H7 (cell line): ENCODE data around the gene HAX1. TPM values are rescaled to one million over a fixed set of nuclear protein-coding genes. Genes with fewer than 3 reads are reported as not detected.
A peak's percentile ranks its signal among the peaks of the same experiment; 100 is the strongest.
"Not testable (repeated sequence)": the region's sequence is repeated elsewhere in the genome, so short reads cannot be mapped to it uniquely, and the experiment has no call there.

Experiments used
- DNase-seq: peaks from one replicate; pipeline ENCODE4 v3.0.0; 2012
- H3K27me3 ChIP-seq: 2 replicates; pipeline ENCODE4 v1.6.0; 2011; ENCODE audit warnings: mild to moderate bottlenecking, low read length; ENCODE audit not compliant: control insufficient read depth, insufficient read depth
- H3K36me3 ChIP-seq: replicated peaks from 2 replicates; pipeline ENCODE4 v1.5.1; 2011; ENCODE audit warnings: low read length; ENCODE audit not compliant: control insufficient read depth, insufficient read depth
- H3K4me3 ChIP-seq: 2 replicates; pipeline ENCODE4 v1.5.1; 2011; ENCODE audit warnings: low read depth, mild to moderate bottlenecking, control low read depth, low read length, moderate library complexity; ENCODE audit not compliant: insufficient read depth
- total RNA-seq: library from RNA; depleted of rRNA; stranded (reverse); fragments of >200 nt; shearing (Covaris generic); gene quantifications from 2 replicates; pipeline ENCODE4 v1.2.3, GENCODE V29; 2014; rRNA removed

The HAX1 gene
- 147 and 188 TPM in 2 replicates for total RNA-seq

DNA sequence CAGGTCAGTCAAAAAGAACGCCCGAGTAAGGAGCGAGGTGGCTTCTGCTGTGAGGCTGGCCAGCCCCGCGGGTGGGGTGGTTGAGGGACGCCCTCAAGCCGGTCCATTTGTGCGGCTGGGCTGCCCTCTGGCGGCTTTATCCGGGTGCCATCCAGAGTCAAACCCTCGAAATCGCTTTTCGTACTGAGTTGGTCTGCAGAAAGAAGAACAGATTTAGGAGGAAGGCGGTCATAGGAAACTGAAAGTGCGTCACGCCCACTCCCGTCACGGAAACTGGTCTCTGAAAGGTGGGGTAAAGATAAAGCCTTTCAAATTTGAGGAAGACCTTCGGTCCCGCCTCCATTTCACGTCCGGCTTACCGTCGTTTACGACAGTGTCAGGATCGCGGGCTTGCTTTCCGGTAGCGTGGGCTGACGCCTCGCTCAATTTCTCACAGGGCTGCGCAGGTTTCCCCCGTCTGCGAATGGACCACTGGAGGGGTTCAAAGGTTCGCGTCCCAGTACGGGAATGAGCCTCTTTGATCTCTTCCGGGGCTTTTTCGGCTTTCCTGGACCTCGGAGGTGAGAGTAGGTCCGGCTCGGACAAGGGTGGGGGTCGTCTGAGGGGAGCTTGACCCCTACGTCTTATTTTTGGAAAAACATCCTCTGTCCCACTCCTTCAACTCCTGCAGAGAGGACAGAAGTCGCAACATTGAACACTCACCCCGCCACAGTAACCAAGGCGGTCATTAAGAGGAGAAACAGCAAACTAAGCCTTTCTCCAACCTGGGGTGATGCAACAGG is at the start of gene HAX1:
Gene HAX1 (plus strand): TSS at position 413 of the 782 bp plus-strand sequence. CDS start 95 bp downstream, at position 508.
- Histone ChIP-seq H3K4me3 (peak within 1 kb of the TSS; percentile 83), H3K27me3 (no peaks in the 10 kb centered on the region), H3K36me3 (peaks cover 15% of the 10 kb centered on the region)
- DNase-seq, result peak; percentile 90

DNA sequence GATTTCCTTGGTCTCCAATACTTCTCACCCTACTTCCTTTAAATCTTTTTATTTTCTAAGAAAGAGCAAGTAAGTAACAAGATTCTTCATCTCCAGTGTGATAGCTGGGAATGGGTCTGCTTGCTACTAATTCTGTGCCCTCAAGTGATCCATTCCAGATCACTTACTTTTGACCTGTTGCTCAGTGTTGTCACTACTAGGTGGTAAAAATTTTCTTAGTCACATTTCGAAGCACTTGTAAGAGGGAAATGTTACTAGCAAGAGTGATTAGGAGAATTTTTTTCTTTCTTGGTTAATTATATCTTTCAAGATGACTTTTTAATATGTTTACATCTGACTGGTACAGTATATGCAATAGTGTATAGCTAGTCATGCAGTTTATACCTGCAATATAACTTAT is 49.5 kb upstream of the HAX1 start:
- Histone ChIP-seq H3K36me3 (peaks cover 21% of the 10 kb centered on the region), H3K27me3 (no peaks in the 10 kb centered on the region), H3K4me3 (no peak overlapping the region)
- DNase-seq, result no peak

DNA sequence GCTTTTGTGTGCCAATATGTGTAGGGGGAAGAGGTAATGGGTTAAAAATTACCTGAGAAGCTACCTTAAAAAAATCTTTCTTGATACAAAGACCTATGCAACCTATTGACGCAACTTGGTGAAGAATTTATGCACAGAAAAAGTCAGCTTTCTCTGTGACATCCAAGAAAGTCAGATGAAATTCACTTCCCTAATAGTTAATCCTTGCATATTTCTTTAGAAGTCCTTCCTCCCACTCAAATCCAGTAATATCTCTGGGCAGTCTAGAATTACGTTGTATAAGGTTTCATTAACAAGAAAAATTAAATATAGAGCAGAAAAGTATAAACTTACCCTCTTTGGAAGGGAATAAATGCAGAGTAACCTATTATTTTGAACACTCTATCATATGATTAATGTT is 48.8 kb upstream of the HAX1 start:
- no peak overlapping the region for H3K4me3 ChIP-seq

DNA sequence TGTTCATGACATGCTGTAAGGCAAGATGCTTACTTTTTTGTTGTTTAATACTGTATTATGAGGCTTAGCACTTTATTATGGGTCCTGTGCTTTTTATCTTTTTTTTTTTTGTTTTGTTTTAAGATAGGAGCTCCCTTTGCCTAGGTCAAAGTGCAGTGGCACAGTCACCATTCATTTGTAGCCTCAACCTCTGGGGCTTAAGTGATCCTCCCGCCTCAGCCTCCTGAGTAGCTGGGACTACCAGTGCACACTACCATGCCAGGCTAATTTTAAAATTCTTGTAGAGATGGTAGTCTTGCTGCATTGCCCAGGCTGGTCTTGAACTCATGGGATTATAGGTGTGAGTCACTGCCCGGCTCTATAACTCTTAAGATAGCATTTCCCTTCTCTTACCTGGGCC is 47.1 kb upstream of the HAX1 start:
- peaks cover 30% of the 10 kb centered on the region for H3K36me3 ChIP-seq
- no peak overlapping the region for H3K4me3 ChIP-seq
- H3K27me3 ChIP-seq, result no peaks in the 10 kb centered on the region
- no peak for DNase-seq

More for the DNA sequence above, 48.8 kb upstream of the HAX1 start:
- no peak for DNase-seq
- peaks cover 22% of the 10 kb centered on the region for H3K36me3 ChIP-seq
- H3K27me3 ChIP-seq, result no peaks in the 10 kb centered on the region

DNA sequence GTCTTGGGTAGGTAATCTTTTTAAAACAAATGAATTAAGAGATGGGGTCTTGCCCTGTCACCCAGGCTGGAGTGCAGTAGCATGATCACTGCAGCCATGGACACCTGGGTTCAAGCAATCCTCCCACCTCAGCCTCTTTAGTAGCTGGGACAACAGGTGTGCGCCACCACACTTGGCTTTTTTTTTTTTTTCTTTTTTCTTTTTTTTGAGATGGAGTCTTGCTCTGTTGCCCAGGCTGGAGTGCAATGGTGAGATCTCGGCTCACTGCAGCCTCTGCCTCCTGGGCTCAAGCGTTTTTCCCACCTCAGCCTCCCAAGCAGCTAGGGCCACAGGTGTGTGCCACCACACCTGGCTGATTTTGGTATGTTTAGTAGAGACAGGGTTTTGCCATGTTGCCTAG is 41.3 kb upstream of the HAX1 start:
- H3K36me3 ChIP-seq, result peaks cover 52% of the 10 kb centered on the region
- not testable (repeated sequence) for H3K27me3 ChIP-seq, DNase-seq, H3K4me3 ChIP-seq

DNA sequence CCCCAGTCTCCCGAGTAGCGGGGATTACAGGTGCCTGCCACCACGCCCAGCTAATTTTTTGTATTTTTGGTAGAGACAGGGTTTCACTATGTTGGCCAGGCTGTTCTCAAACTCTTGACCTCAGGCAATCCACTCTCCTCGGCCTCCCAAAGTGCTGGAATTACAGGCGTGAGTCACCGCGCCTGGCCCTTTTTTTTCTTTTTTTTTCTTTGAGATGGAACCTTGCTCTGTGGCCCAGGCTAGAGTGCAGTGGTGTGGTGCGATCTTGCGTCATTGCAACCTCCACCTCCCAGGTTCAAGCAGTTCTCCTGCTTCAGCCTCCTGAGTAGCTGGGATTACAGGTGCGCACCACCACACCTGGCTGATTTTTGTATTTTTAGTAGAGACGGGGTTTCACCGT is 39.3 kb upstream of the HAX1 start:
- not testable (repeated sequence) for DNase-seq, H3K27me3 ChIP-seq, H3K4me3 ChIP-seq
- peaks cover 57% of the 10 kb centered on the region for H3K36me3 ChIP-seq

DNA sequence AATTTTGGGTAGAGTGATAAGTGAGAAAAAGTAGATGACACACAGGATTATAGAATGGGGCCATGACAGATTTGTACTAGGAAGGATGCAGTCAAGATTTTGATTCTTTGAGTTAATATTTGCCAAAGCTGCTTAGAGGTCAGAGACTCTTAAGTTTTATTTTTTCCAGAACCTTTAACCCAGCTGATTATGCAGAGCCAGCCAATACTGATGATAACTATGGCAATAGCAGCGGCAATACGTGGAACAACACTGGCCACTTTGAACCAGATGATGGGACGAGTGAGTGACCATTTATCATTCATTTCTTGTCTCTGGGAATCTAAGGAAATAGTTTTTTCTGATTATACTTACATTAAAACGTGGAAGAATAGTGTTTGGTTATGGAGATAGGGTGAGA is 35.6 kb upstream of the HAX1 start:
- peaks cover 45% of the 10 kb centered on the region for H3K36me3 ChIP-seq
- DNase-seq, result no peak

DNA sequence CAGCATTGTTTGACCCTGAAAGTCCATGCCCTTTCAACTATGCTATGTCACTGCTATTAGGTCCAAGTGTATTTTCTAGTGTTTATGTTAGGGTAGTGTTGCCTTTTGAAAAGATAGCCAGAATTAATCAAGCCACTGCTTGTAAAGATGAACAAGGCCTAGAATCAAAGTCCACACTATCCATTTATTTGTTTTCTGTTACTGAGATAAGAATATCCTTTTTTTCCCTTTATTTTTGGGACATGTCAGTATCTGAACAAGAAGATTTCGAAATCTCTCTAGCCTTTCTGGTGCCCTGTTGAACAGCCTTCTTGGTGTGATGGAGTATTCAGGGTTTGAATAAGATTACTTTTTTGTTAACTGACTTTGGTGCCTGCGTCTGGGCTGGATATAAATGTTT is 35.0 kb upstream of the HAX1 start:
- no peak for DNase-seq
- Histone ChIP-seq H3K27me3 (no peaks in the 10 kb centered on the region), H3K4me3 (no peak overlapping the region), H3K36me3 (peaks cover 47% of the 10 kb centered on the region)

More for the DNA sequence above, 35.6 kb upstream of the HAX1 start:
- H3K27me3 ChIP-seq, result no peaks in the 10 kb centered on the region
- H3K4me3 ChIP-seq, result no peak overlapping the region

DNA sequence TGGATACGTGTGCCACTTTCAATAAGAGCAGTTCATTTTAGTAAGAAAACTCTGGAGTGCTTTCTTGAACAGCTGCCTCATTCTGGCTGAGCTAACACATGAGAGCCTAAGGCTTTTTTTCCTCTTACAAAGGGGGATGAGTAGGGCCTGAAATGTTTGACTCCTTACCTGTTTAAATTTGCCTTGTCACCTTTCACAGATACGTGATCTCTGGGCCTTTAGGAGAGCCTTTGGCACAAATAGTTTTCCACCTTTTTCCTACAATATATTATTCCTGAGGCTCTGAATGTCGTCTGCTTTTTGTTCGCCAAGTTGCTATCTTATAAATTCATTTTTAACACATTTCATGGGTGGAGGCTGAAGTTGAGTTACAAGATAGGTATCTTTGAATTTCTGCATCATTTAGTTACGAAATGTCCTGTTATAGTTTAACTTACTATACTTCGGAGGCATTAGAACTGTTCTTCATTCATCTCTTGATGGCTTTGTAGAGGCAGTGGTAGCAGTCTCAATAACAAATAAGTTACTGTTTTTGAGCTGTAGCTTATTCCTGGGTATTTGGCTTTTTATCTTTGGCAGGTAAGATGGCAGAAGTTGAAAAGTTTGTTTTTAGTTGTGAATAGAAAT is 34.4 kb upstream of the HAX1 start:
- no peaks in the 10 kb centered on the region for H3K27me3 ChIP-seq
- H3K36me3 ChIP-seq, result peaks cover 46% of the 10 kb centered on the region
- H3K4me3 ChIP-seq, result no peak overlapping the region
- DNase-seq, result no peak

DNA sequence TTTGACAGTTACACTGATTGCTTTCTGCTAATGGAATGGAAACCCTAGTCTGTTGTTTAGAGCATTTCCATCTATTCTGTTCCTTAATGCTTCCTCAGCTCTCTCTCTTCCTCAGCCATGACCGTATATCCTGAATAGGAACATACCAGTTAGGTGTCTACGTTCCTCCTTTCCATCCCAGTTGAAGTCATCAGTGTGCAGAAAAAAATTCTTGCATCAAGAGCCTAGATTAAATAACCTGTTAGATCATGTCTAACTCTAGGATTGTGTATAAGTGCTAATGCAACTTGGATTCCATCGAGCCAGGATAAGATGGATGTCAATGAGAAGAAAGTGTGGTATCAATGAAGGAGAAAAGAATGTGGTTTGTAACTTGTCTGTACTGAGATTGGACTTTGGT is 32.9 kb upstream of the HAX1 start:
- H3K4me3 ChIP-seq, result no peak overlapping the region
- peaks cover 54% of the 10 kb centered on the region for H3K36me3 ChIP-seq
- no peaks in the 10 kb centered on the region for H3K27me3 ChIP-seq
- DNase-seq, result no peak

DNA sequence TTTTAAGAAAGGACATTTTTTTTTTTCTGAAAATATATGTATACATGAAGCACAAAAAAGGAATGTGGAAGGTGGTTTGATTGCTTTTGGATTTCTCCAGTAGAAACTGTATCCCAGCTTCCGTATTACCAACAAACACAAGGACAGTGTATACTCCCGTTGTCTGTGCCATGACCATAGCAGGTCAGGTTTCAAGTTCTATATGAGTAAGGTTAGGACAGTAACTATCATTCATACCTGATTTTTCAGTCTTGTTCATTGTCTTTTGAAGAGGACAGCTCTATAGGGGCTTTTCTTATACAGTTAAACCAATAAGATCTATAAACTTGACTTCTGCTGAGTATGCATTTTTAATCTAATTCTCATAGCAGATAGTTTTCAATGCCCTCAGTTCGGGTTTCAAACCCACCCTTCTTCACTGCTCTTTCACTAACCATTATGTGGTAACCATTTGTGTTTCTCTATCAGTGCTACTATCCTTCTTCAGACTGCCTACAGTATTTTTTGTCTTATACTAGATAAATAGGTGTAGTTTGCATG is 32.1 kb upstream of the HAX1 start:
- no peak for DNase-seq
- Histone ChIP-seq H3K27me3 (no peaks in the 10 kb centered on the region), H3K4me3 (no peak overlapping the region), H3K36me3 (peaks cover 54% of the 10 kb centered on the region)

DNA sequence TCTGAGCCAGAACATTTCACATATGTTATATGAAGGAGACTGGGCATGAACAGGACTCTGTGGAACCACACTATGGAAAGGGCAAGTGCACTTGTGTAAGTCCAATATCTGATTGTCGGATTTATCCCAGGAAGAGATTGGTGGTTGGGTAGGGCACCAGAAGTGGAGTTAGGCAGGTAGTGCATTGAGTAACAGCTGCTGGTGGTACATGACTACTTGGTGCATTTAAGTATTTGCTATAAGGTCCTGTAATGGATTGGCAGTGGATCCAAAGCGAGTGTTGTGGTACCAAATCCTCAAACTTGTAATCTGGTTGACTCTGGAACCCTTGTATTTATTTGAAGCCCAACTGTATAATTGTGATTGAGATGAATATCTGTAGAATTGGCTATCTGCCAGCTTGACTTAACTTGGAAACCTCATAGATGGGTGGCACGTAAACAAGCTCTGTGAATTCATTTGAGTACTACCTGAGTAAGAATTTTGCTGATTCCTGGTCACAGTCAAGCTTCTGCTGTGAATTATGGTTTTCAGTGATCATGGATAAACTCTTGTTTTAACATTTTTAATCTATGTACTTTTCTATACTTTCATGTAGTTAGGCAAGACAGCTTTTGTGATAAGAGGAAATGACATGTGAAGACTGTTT is 30.6 kb upstream of the HAX1 start:
- Histone ChIP-seq H3K36me3 (peaks cover 53% of the 10 kb centered on the region), H3K27me3 (no peaks in the 10 kb centered on the region), H3K4me3 (no peak overlapping the region)
- DNase-seq, result no peak

DNA sequence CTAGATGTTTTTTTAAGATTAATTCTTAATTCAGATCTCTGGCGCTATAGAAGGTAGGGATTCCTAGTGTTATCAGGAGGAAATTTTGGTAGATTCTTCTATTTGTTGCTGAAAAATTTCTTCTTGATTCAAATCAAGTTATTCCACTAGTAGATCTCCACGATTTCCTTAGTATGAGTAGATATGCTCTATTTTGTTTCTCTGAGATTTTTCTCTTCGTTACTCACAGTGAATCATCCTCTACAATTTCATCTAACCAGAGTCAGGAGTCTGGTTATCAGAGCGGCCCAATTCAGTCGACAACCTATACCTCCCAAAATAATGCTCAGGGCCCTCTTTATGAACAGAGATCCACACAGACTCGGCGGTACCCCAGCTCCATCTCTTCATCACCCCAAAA is 18.8 kb upstream of the HAX1 start:
- Histone ChIP-seq H3K4me3 (no peak overlapping the region), H3K27me3 (no peaks in the 10 kb centered on the region), H3K36me3 (peaks cover 69% of the 10 kb centered on the region)
- DNase-seq, result no peak

DNA sequence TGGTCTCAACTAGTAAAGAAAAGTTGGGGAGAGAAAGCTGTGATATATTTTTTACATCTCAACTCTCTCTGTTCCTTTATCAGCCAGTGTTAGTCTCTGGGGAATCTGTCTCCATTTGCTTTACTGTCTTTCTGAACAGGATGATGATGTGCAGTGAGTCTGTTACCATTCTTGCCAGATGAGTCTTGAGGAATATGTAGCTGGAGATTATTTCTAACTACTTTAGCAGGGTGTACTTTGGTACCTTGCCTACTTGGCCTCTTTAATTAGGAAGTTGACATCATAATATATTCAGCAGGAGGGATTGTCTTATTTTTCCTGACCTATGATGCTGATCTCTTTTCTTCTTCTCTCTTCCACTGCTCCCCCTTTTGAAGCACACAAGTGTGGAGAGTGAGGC is 15.7 kb upstream of the HAX1 start:
- no peaks in the 10 kb centered on the region for H3K27me3 ChIP-seq
- DNase-seq, result no peak
- H3K4me3 ChIP-seq, result no peak overlapping the region
- H3K36me3 ChIP-seq, result peaks cover 75% of the 10 kb centered on the region

DNA sequence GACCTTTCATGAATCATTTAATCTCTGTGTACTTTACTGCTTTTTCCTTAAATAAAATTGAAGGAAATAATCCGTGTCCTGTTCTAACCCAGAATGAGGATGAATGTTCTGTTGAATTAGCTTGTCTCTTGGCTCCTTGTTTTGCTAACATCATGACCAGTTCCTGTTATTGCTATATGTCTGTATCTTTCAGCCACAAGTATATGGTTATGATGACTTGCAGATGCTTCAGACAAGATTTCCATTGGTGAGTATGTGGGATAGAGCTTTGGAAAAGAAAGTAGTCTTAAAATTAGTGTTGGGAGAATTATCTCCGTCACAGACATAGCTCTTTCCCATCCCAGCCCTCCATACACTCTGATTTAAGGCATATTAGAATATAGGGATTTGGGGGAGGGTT is 13.6 kb upstream of the HAX1 start:
- Histone ChIP-seq H3K27me3 (no peaks in the 10 kb centered on the region), H3K4me3 (no peak overlapping the region), H3K36me3 (peaks cover 79% of the 10 kb centered on the region)
- no peak for DNase-seq
